HepG2 (cell line): ENCODE results near the gene HDAC3. TPM values are rescaled to one million over a fixed set of nuclear protein-coding genes. Genes with fewer than 3 reads are reported as not detected.

Experiments
- ATAC-seq: fragments of 200-7000 bp; cut with Tn5 transposase; 3 replicates; pipeline ENCODE4 v1.9.1; 2020; ENCODE audit warnings: mild to moderate bottlenecking, moderate library complexity
- Bru-seq: library from RNA; stranded (reverse); fragments of 400-500 nt; gene quantifications from one replicate; lab custom pipeline; 2021; lab: Mats Ljungman, UMichigan
- BruChase-seq, 2 experiments: library from RNA; stranded (reverse); fragments of 400-500 nt; gene quantifications; one replicate each; lab custom pipeline; 2021; lab: Mats Ljungman, UMichigan
- BruUV-seq: library from RNA; stranded (reverse); fragments of 400-500 nt; replicated peaks from 2 replicates; lab custom pipeline; 2021; lab: Mats Ljungman, UMichigan
- CTCF ChIA-PET: fragments of 300-600 bp; formaldehyde crosslinking; extraction: SDS; loops from one replicate; lab custom pipeline; 2021; ENCODE audit warnings: low total read pairs, inconsistent platforms, low intra/inter-chr PET ratio; lab: Yijun Ruan, JAX
- POLR2A ChIA-PET: fragments of 350-600 bp; sonication (Branson Sonifier 250); formaldehyde crosslinking; loops from one replicate; lab custom pipeline; 2020; ENCODE audit warnings: antibody characterized with exemption, inconsistent platforms; lab: Yijun Ruan, JAX
- DNase-seq: peaks from one replicate; pipeline ENCODE4 v3.0.0-alpha.2; 2015; ENCODE audit warnings: low spot score
- FAIRE-seq: peaks from 3 replicates; lab custom pipeline; 2011; peaks lifted over from hg19 to GRCh38; lab: Jason Lieb, UNC
- H2AFZ ChIP-seq: one replicate; pipeline ENCODE4 v1.6.1; 2011; ENCODE audit warnings: low read length, inconsistent platforms
- H3K27ac ChIP-seq: fragments of 300-600 bp; 3 replicates; pipeline ENCODE4 v1.8.0; 2011; ENCODE audit warnings: mixed run types, mild to moderate bottlenecking, mixed read lengths, low read length, inconsistent platforms; ENCODE audit not compliant: insufficient read depth; ENCODE audit errors: extremely low read length
- H3K27me3 ChIP-seq, 2 experiments: fragments of 200-600 bp in 1 of 2; 2 replicates in 1 of 2; 3 replicates in 1 of 2; pipeline versions ENCODE4 v1.6.0 to v1.8.0; 2011; ENCODE audit warnings: low read length in 2 of 2, mild to moderate bottlenecking in 2 of 2, moderate library complexity in 2 of 2, inconsistent platforms in 1 of 2; ENCODE audit not compliant: insufficient read depth in 2 of 2, control insufficient read depth in 1 of 2
- H3K36me3 ChIP-seq, 2 experiments: fragments of 200-600 bp in 1 of 2; replicated peaks in 1 of 2; 2 replicates in 1 of 2; 3 replicates in 1 of 2; pipeline versions ENCODE4 v1.5.1 to v1.8.0; 2011; ENCODE audit warnings: low read length in 2 of 2, inconsistent platforms in 1 of 2; ENCODE audit not compliant: insufficient read depth in 2 of 2, control insufficient read depth in 1 of 2
- H3K4me1 ChIP-seq: 2 replicates; pipeline ENCODE4 v1.5.1; 2012; ENCODE audit warnings: low read length, inconsistent platforms; ENCODE audit not compliant: insufficient read depth
- H3K4me2 ChIP-seq: 2 replicates; pipeline ENCODE4 v1.6.0; 2011; ENCODE audit warnings: low read depth, low read length, inconsistent platforms
- H3K4me3 ChIP-seq, 3 experiments: fragments of 200-600 bp in 1 of 3; sonication (generic), shearing (Covaris generic) in 1 of 3; replicated peaks in 1 of 3; 2 replicates each; pipeline ENCODE4 v1.5.1; 2011 to 2016; ENCODE audit warnings: low read length in 3 of 3, inconsistent platforms in 2 of 3, low read depth in 2 of 3, mild to moderate bottlenecking in 2 of 3, control low read depth in 1 of 3, mixed read lengths in 1 of 3; ENCODE audit not compliant: insufficient read depth in 1 of 3
- H3K79me2 ChIP-seq: one replicate; pipeline ENCODE4 v1.6.1; 2011; ENCODE audit warnings: low read length, inconsistent platforms; ENCODE audit not compliant: insufficient read depth
- H3K9ac ChIP-seq: 2 replicates; pipeline ENCODE4 v1.6.0; 2011; ENCODE audit warnings: mild to moderate bottlenecking, low read depth, low read length, inconsistent platforms; ENCODE audit not compliant: insufficient read depth
- H3K9me3 ChIP-seq: 2 replicates; pipeline ENCODE4 v1.5.1; 2012; ENCODE audit warnings: mild to moderate bottlenecking, low read length
- H4K20me1 ChIP-seq: 2 replicates; pipeline ENCODE4 v1.6.0; 2011; ENCODE audit warnings: inconsistent platforms, mild to moderate bottlenecking, low read length, moderate library complexity; ENCODE audit not compliant: insufficient read depth
- AGO2 ChIP-seq: fragments of 200-400 bp; formaldehyde crosslinking; optimal IDR thresholded peaks from 2 replicates; pipeline ENCODE3; 2017; ENCODE audit warnings: mild to moderate bottlenecking, low read depth, low read length, moderate library complexity
- ATF7 ChIP-seq, 2 experiments: fragments of 450-650 bp in 1 of 2; sonication (generic) in 1 of 2; formaldehyde crosslinking in 1 of 2; IDR thresholded peaks; 2 replicates each; pipeline versions ENCODE4 v1.4.0 to v1.6.1; 2016 to 2020; ENCODE audit warnings: antibody characterized with exemption in 1 of 2, mild to moderate bottlenecking in 1 of 2, missing genetic modification reagents in 1 of 2
- DNMT1 ChIP-seq: sonication (generic); formaldehyde crosslinking; IDR thresholded peaks from 2 replicates; pipeline ENCODE4 v1.5.1; 2020; ENCODE audit warnings: mild to moderate bottlenecking, missing genetic modification reagents
- FLYWCH1 ChIP-seq: sonication (generic); formaldehyde crosslinking; IDR thresholded peaks from 2 replicates; pipeline ENCODE4 v1.8.1; 2023; ENCODE audit warnings: mild to moderate bottlenecking, missing genetic modification reagents
- HCFC1 ChIP-seq: fragments of 150-350 bp; IDR thresholded peaks from 2 replicates; pipeline ENCODE4 v1.6.1; 2014; ENCODE audit warnings: low read depth, low read length
- MAFK ChIP-seq, 2 experiments: IDR thresholded peaks in 1 of 2; conservative IDR thresholded peaks in 1 of 2; 2 replicates each; pipeline ENCODE4 v1.6.1; 2011; ENCODE audit warnings: improper control_type of control experiment in 2 of 2, low read length in 2 of 2
- NCOA5 ChIP-seq: sonication (generic); formaldehyde crosslinking; IDR thresholded peaks from 2 replicates; pipeline ENCODE4 v1.4.0; 2020; ENCODE audit warnings: missing genetic modification reagents
- SIX4 ChIP-seq: sonication (generic); formaldehyde crosslinking; IDR thresholded peaks from 2 replicates; pipeline ENCODE4 v1.4.0; 2020; ENCODE audit warnings: missing genetic modification reagents
- SMAD9 ChIP-seq: sonication (generic); formaldehyde crosslinking; IDR thresholded peaks from 2 replicates; pipeline ENCODE4 v1.5.1; 2020; ENCODE audit warnings: mild to moderate bottlenecking, missing genetic modification reagents
- TARDBP ChIP-seq: sonication (generic); formaldehyde crosslinking; IDR thresholded peaks from 2 replicates; pipeline ENCODE4 v1.8.0; 2022; ENCODE audit warnings: mild to moderate bottlenecking, missing genetic modification reagents
- TOPORS ChIP-seq: sonication (generic); formaldehyde crosslinking; IDR thresholded peaks from 2 replicates; pipeline ENCODE4 v1.8.0; 2023; ENCODE audit warnings: mild to moderate bottlenecking, missing genetic modification reagents
- ZFP37 ChIP-seq: sonication (generic); formaldehyde crosslinking; IDR thresholded peaks from 2 replicates; pipeline ENCODE4 v1.4.0; 2020; ENCODE audit warnings: missing genetic modification reagents, borderline replicate concordance
- ZNF160 ChIP-seq: sonication (generic); formaldehyde crosslinking; IDR thresholded peaks from 2 replicates; pipeline ENCODE4 v1.8.0; 2022; ENCODE audit warnings: mild to moderate bottlenecking, inconsistent platforms, missing genetic modification reagents
- ZNF451 ChIP-seq: sonication (generic); formaldehyde crosslinking; IDR thresholded peaks from 2 replicates; pipeline ENCODE4 v1.5.0; 2020; ENCODE audit warnings: mild to moderate bottlenecking, missing genetic modification reagents
- ZNF563 ChIP-seq: sonication (generic); formaldehyde crosslinking; IDR thresholded peaks from 2 replicates; pipeline ENCODE4 v1.8.0; 2022; ENCODE audit warnings: mild to moderate bottlenecking, moderate library complexity, missing genetic modification reagents
- ZNF737 ChIP-seq: sonication (generic); formaldehyde crosslinking; IDR thresholded peaks from 2 replicates; pipeline ENCODE4 v1.5.0; 2020; ENCODE audit warnings: missing genetic modification reagents, mild to moderate bottlenecking, borderline replicate concordance
- ZNF878 ChIP-seq: sonication (generic); formaldehyde crosslinking; IDR thresholded peaks from 2 replicates; pipeline ENCODE4 v1.8.1; 2023; ENCODE audit warnings: mild to moderate bottlenecking, missing genetic modification reagents, moderate library complexity
- ZSCAN20 ChIP-seq: sonication (generic); formaldehyde crosslinking; IDR thresholded peaks from 2 replicates; pipeline ENCODE4 v1.4.0; 2020; ENCODE audit warnings: missing genetic modification reagents, mild to moderate bottlenecking, borderline replicate concordance
- WGBS: methylation state at CpG from one replicate; pipeline ENCODE4 v1.1.6; 2017; ENCODE audit warnings: low lambda C conversion rate; 5-methylcytosine and 5-hydroxymethylcytosine counted together
- in situ Hi-C: cut with HindIII; loops from 2 replicates; pipeline ENCODE4 v1.10.0; 2017; ENCODE audit warnings: low pct_unique_long_range_greater_than_20kb; ENCODE audit not compliant: extremely low pct_ligation_motif_present
- intact Hi-C: fragments of 100-400 bp; cut with micrococcal nuclease; formaldehyde crosslinking; loops from one replicate; pipeline ENCODE4 v1.10.0; 2022; ENCODE audit not compliant: unreplicated experiment
- long read RNA-seq, 2 experiments: library from RNA in 1 of 2; library from polyadenylated mRNA in 1 of 2; stranded (forward) in 1 of 2; unstranded in 1 of 2; transcript quantifications; one replicate each; pipeline ENCODE4 v2.0.0, GENCODE V29; 2019 to 2022
- polyA minus RNA-seq, 3 experiments: library from RNA; depleted of rRNA, polyadenylated mRNA; stranded (reverse); fragments of >200 nt; gene quantifications; 2 replicates each; pipeline ENCODE4 v1.2.3, GENCODE V29; 2011; ENCODE audit warnings: low replicate concordance in 1 of 3
- polyA plus RNA-seq, 8 experiments: library from polyadenylated mRNA; depleted of rRNA in 3 of 8; stranded (reverse) in 7 of 8; unstranded in 1 of 8; fragments of >200 nt; fragmentation: Illumina TruSeq in 4 of 8; extraction: Trizol in 4 of 8; gene quantifications; 2 replicates each; pipeline versions ENCODE4 v1.2.1 to v1.2.3, GENCODE V29; 2011 to 2016; ENCODE audit warnings: low read depth in 4 of 8, missing spikeins in 1 of 8, mixed read lengths in 1 of 8; ENCODE audit not compliant: insufficient read depth in 1 of 8
- total RNA-seq, 5 experiments: library from RNA; depleted of rRNA; stranded (reverse); fragments of >200 nt; fragmentation: Illumina TruSeq; extraction: Trizol; gene quantifications; 2 replicates each; pipeline ENCODE4 v1.2.3, GENCODE V29; 2016; ENCODE audit warnings: low read depth in 1 of 5
- TF ChIP-seq, protein P1 (sequence below): sonication (generic); formaldehyde crosslinking; IDR thresholded peaks from 2 replicates; pipeline ENCODE4 v1.8.1; 2023; ENCODE audit warnings: missing genetic modification reagents, mild to moderate bottlenecking, borderline replicate concordance

Gene HDAC3
- 83.9 and 84.0 TPM in 2 replicates for total RNA-seq (2016; rRNA removed; fragmentation: Illumina TruSeq; extraction: Trizol)
- 89.0 and 95.8 TPM in 2 replicates for total RNA-seq (2016; cell fraction: cytosol; rRNA removed; fragmentation: Illumina TruSeq; extraction: Trizol; ENCODE audit: low read depth)
- total RNA-seq (2016; cell fraction: insoluble cytoplasmic fraction; rRNA removed; fragmentation: Illumina TruSeq; extraction: Trizol), result 75.9 and 87.3 TPM in 2 replicates
- 136 and 149 TPM in 2 replicates for total RNA-seq (2016; cell fraction: membrane; rRNA removed; fragmentation: Illumina TruSeq; extraction: Trizol)
- 60.2 and 60.8 TPM in 2 replicates for total RNA-seq (2016; cell fraction: nucleus; rRNA removed; fragmentation: Illumina TruSeq; extraction: Trizol)
- polyA plus RNA-seq (2011; rRNA removed), result 90.0 and 94.1 TPM in 2 replicates
- 84.3 and 85.4 TPM in 2 replicates for polyA plus RNA-seq (2011; cell fraction: cytosol; rRNA removed)
- 161 and 166 TPM in 2 replicates for polyA plus RNA-seq (2011; cell fraction: nucleus; rRNA removed)
- 55.1 and 57.0 TPM in 2 replicates for polyA plus RNA-seq (2012)
- 93.9 and 113 TPM in 2 replicates for polyA plus RNA-seq (2016; cell fraction: cytosol; fragmentation: Illumina TruSeq; extraction: Trizol; ENCODE audit: low read depth)
- 80.8 and 88.3 TPM in 2 replicates for polyA plus RNA-seq (2016; cell fraction: insoluble cytoplasmic fraction; fragmentation: Illumina TruSeq; extraction: Trizol; ENCODE audit: low read depth)
- polyA plus RNA-seq (2016; cell fraction: membrane; fragmentation: Illumina TruSeq; extraction: Trizol; ENCODE audit: low read depth), result 128 and 150 TPM in 2 replicates
- 126 and 133 TPM in 2 replicates for polyA plus RNA-seq (2016; cell fraction: nucleus; fragmentation: Illumina TruSeq; extraction: Trizol; ENCODE audit: insufficient read depth, low read depth)
- polyA minus RNA-seq (2011; rRNA and poly(A)+ RNA removed; ENCODE audit: low replicate concordance), result 103 and 109 TPM in 2 replicates
- 38.4 TPM in 2 replicates for polyA minus RNA-seq (2011; cell fraction: cytosol; rRNA and poly(A)+ RNA removed)
- 73.1 TPM in 2 replicates for polyA minus RNA-seq (2011; cell fraction: nucleus; rRNA and poly(A)+ RNA removed)
- percentile 78 among the genes with signal in this experiment for Bru-seq, nascent RNA
- percentile 88 among the genes with signal in this experiment for BruChase-seq, experiment 1, labeled RNA remaining after a 6-hour chase
- percentile 87 among the genes with signal in this experiment for BruChase-seq, experiment 2, labeled RNA remaining after a 2-hour chase
- long read RNA-seq, experiment 1, transcript HDAC3-201 (15 exons, 1,959 nt), result major isoform, 96 of 122 reads
- long read RNA-seq, experiment 1, partial matches to known transcripts, result 8 of 122 reads
- long read RNA-seq, experiment 1, other reads (novel, unspliced or antisense), result 17 of 122 reads
- long read RNA-seq, experiment 2, transcript HDAC3-201 (15 exons, 1,959 nt), result major isoform, 72 of 110 reads
- long read RNA-seq, experiment 2, partial matches to known transcripts, result 12 of 110 reads
- long read RNA-seq, experiment 2, other reads (novel, unspliced or antisense), result 24 of 110 reads

GRCh38 chr5:141636413-141637122, at the start of gene HDAC3, which contains the start of gene RELL2:
HDAC3 (minus strand) TSS chr5:141636849; CDS start chr5:141636790, 59 bp downstream.
RELL2 (plus strand) TSS chr5:141636997; CDS start chr5:141638226, 1,229 bp downstream.
- Histone ChIP-seq H2AFZ (peak within 1 kb of the TSS; percentile 1), H3K27ac (peak within 1 kb of the TSS; percentile 75), H3K4me1 (peaks cover 30% of the 10 kb centered on the region), H4K20me1 (peaks cover 7% of the 10 kb centered on the region), H3K79me2 (peaks cover 40% of the 10 kb centered on the region), H3K36me3 (peaks cover 2 to 23% of the 10 kb centered on the region in 2 experiments; a peak in 3 of 5 replicates), H3K9me3 (no peaks in the 10 kb centered on the region), H3K27me3 (no peaks in the 10 kb centered on the region; a peak in 1 of 5 replicates), H3K4me3 (peak within 1 kb of the TSS; percentile 91 to 99 (median 99)), H3K4me2 (peak within 1 kb of the TSS; percentile 95), H3K9ac (peak within 1 kb of the TSS; percentile 90)
- ChIA-PET CTCF (interaction anchor here (1.3 kb wide), 1 partner anchor 18 kb away, joined by 6 read pairs; the partner anchor contains the start of gene DIAPH1), POLR2A (interaction anchor here (0.8 to 3.1 kb wide), 17 partner anchors 9 to 332 kb away, joined by 3 to 35 read pairs (median 7); partner anchors contain the start of genes DELE1, DIAPH1, FCHSD1 and RNF14)
- intact Hi-C loops, result no loop called here
- DNase-seq (peak; percentile 81), FAIRE-seq (peak; percentile 49), ATAC-seq (peak; percentile 88)
- in situ Hi-C loops, result loop anchor here (5.0 kb wide), 1 partner anchor 44 kb away; no protein-coding TSS in a partner anchor
- BruUV-seq, result TSS peak; percentile 52
- 0% methylated on average over 13 of the region's 55 CpGs for WGBS
- TF ChIP-seq FLYWCH1, result no peak
- no peak for TF ChIP-seq ZNF737 (CRISPR knock-in tag)
- TF ChIP-seq ZNF563 (CRISPR knock-in tag), result no peak
- TF ChIP-seq, protein P1, sequence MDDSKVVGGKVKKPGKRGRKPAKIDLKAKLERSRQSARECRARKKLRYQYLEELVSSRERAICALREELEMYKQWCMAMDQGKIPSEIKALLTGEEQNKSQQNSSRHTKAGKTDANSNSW, result 0 out of 2 replicates have a peak, but pooled peaks have one; percentile 38
- peak; percentile 57; the same call in 1 of the 2 replicates for TF ChIP-seq ZNF451 (CRISPR knock-in tag)
- no peak for TF ChIP-seq ZNF878 (CRISPR knock-in tag)
- no peak for TF ChIP-seq SIX4
- TF ChIP-seq ZFP37, result no peak
- no peak for TF ChIP-seq TARDBP
- TF ChIP-seq TOPORS (CRISPR knock-in tag), result 0 out of 2 replicates have a peak, but pooled peaks have one; percentile 31
- peak; percentile 13; the same call in 1 of the 2 replicates for TF ChIP-seq DNMT1
- TF ChIP-seq ZNF160 (CRISPR knock-in tag), result 0 out of 2 replicates have a peak, but pooled peaks have one; percentile 27
- no peak for TF ChIP-seq AGO2
- TF ChIP-seq ATF7 (IDR thresholded peaks at IDR 0.05), result no peak
- no peak for TF ChIP-seq ATF7 (CRISPR knock-in tag; IDR thresholded peaks at IDR 0.05)
- no peak for TF ChIP-seq NCOA5 (CRISPR knock-in tag)
- no peak for TF ChIP-seq HCFC1
- no peak for TF ChIP-seq MAFK (conservative IDR thresholded peaks at IDR 0.05 in 1 of 2, IDR thresholded peaks at IDR 0.05 in 1 of 2; ENCODE audit: low read length in 2 of 2)
- TF ChIP-seq ZSCAN20 (CRISPR knock-in tag), result no peak
- no peak for TF ChIP-seq SMAD9 (CRISPR knock-in tag)
